Suprapubic skin (tissue), 4 donors: ENCODE measurements around the gene KLHL26. TPM values are rescaled to one million over a fixed set of nuclear protein-coding genes. Genes with fewer than 3 reads are reported as not detected.

ENCODE experiments used
- DNase-seq, 2 donors: peaks; one replicate each; pipeline ENCODE4 v3.0.0-alpha.2; 2019; ENCODE audit warnings: low spot score in 2 of 2
- H3K27ac ChIP-seq: fragments of 200-600 bp; sonication (generic); one replicate; pipeline ENCODE4 v1.5.1; 2019
- H3K27me3 ChIP-seq: fragments of 200-600 bp; sonication (generic); one replicate; pipeline ENCODE4 v1.5.1; 2019
- H3K36me3 ChIP-seq: fragments of 200-600 bp; sonication (generic); one replicate; pipeline ENCODE4 v1.5.1; 2019
- H3K4me1 ChIP-seq: fragments of 200-600 bp; sonication (generic); one replicate; pipeline ENCODE4 v1.5.1; 2019
- H3K4me3 ChIP-seq: fragments of 200-600 bp; sonication (generic); one replicate; pipeline ENCODE4 v1.5.1; 2019; ENCODE audit warnings: mild to moderate bottlenecking
- H3K9me3 ChIP-seq: fragments of 200-600 bp; sonication (generic); one replicate; pipeline ENCODE4 v1.5.1; 2019
- EP300 ChIP-seq: sonication (generic); formaldehyde crosslinking; IDR thresholded peaks from one replicate; pipeline ENCODE4 v1.6.1; 2017; ENCODE audit warnings: antibody characterized with exemption
- POLR2A ChIP-seq, 2 donors: fragments of 450-650 bp; IDR thresholded peaks; one replicate each; pipeline ENCODE4 v1.6.1; 2017; ENCODE audit warnings: antibody characterized with exemption in 2 of 2, mild to moderate bottlenecking in 2 of 2, moderate library complexity in 2 of 2
- POLR2AphosphoS5 ChIP-seq, 3 donors: sonication (generic); formaldehyde crosslinking; IDR thresholded peaks; one replicate each; pipeline ENCODE4 v1.6.1; 2017; ENCODE audit warnings: antibody characterized with exemption in 3 of 3
- WGBS: methylation state at CpG from one replicate; pipeline ENCODE4 v1.1.5; 2018; 5-methylcytosine and 5-hydroxymethylcytosine counted together
- total RNA-seq, 4 donors: library from RNA; depleted of rRNA; stranded (reverse); fragments of >200 nt; gene quantifications; one replicate each; pipeline ENCODE4 v1.1.0, GENCODE V29; 2016
- TF ChIP-seq, protein P1 (sequence below), 2 donors: fragments of 200-600 bp in 1 of 2; fragments of 450-650 bp in 1 of 2; sonication (generic) in 1 of 2; IDR thresholded peaks; one replicate each; pipeline ENCODE4 v1.5.1; 2016 to 2019; ENCODE audit warnings: antibody characterized with exemption in 2 of 2, mild to moderate bottlenecking in 1 of 2, moderate library complexity in 1 of 2

KLHL26 gene
- total RNA-seq: 10 to 100 TPM in 2 of 4 donors, 1 to 10 TPM in 2; 6.9 to 26.5 (median 11.5) TPM

GRCh38 chr19:18636969-18637629 is at the start of gene KLHL26:
TSS of gene KLHL26 (plus strand) at chr19:18637028. CDS start at chr19:18637055, 27 bp downstream.
- Histone ChIP-seq H3K9me3 (no peaks in the 10 kb centered on the region), H3K36me3 (no peaks in the 10 kb centered on the region), H3K27ac (peak within 1 kb of the TSS; percentile 83), H3K4me1 (peaks cover 36% of the 10 kb centered on the region), H3K4me3 (peak within 1 kb of the TSS; percentile 79), H3K27me3 (no peaks in the 10 kb centered on the region)
- TF ChIP-seq, protein P1, sequence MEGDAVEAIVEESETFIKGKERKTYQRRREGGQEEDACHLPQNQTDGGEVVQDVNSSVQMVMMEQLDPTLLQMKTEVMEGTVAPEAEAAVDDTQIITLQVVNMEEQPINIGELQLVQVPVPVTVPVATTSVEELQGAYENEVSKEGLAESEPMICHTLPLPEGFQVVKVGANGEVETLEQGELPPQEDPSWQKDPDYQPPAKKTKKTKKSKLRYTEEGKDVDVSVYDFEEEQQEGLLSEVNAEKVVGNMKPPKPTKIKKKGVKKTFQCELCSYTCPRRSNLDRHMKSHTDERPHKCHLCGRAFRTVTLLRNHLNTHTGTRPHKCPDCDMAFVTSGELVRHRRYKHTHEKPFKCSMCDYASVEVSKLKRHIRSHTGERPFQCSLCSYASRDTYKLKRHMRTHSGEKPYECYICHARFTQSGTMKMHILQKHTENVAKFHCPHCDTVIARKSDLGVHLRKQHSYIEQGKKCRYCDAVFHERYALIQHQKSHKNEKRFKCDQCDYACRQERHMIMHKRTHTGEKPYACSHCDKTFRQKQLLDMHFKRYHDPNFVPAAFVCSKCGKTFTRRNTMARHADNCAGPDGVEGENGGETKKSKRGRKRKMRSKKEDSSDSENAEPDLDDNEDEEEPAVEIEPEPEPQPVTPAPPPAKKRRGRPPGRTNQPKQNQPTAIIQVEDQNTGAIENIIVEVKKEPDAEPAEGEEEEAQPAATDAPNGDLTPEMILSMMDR (IDR thresholded peaks at IDR 0.05): no peak
- TF ChIP-seq POLR2AphosphoS5 (IDR thresholded peaks at IDR 0.05): peak in 1 of 3 donors; percentile 23
- DNase-seq: no peak
- WGBS: 17% methylated on average over 8 of the region's 47 CpGs

- no peak overlapping the region for H3K4me3 ChIP-seq
- no peak for TF ChIP-seq EP300
- TF ChIP-seq POLR2AphosphoS5 (IDR thresholded peaks at IDR 0.05): no peak
- no peak for TF ChIP-seq POLR2A (IDR thresholded peaks at IDR 0.05)
- 91% methylated on average over 12 of the region's 12 CpGs for WGBS
- peaks cover 11% of the 10 kb centered on the region for H3K36me3 ChIP-seq
- no peaks in the 10 kb centered on the region for H3K9me3 ChIP-seq
- H3K27ac ChIP-seq: peak overlapping the region; percentile 80
- no peaks in the 10 kb centered on the region for H3K27me3 ChIP-seq
- no peak for DNase-seq
- H3K4me1 ChIP-seq: peaks cover 35% of the 10 kb centered on the region
Observed at GRCh38 chr19:18587561-18587960, 49.3 kb upstream of the KLHL26 start.

- peaks cover 11% of the 10 kb centered on the region for H3K36me3 ChIP-seq
- H3K27ac ChIP-seq: peak overlapping the region; percentile 80
- peaks cover 35% of the 10 kb centered on the region for H3K4me1 ChIP-seq
- H3K27me3 ChIP-seq: no peaks in the 10 kb centered on the region
- TF ChIP-seq POLR2AphosphoS5 (IDR thresholded peaks at IDR 0.05) (no peak), POLR2A (IDR thresholded peaks at IDR 0.05) (no peak), EP300 (no peak)
- TF ChIP-seq, protein P1 (IDR thresholded peaks at IDR 0.05): no peak
- WGBS: 26% methylated on average over 14 of the region's 16 CpGs
- H3K4me3 ChIP-seq: peak overlapping the region; percentile 87
- DNase-seq: no peak
- no peaks in the 10 kb centered on the region for H3K9me3 ChIP-seq
Observed at GRCh38 chr19:18587962-18588610, 48.7 kb upstream of the KLHL26 start.

DNA sequence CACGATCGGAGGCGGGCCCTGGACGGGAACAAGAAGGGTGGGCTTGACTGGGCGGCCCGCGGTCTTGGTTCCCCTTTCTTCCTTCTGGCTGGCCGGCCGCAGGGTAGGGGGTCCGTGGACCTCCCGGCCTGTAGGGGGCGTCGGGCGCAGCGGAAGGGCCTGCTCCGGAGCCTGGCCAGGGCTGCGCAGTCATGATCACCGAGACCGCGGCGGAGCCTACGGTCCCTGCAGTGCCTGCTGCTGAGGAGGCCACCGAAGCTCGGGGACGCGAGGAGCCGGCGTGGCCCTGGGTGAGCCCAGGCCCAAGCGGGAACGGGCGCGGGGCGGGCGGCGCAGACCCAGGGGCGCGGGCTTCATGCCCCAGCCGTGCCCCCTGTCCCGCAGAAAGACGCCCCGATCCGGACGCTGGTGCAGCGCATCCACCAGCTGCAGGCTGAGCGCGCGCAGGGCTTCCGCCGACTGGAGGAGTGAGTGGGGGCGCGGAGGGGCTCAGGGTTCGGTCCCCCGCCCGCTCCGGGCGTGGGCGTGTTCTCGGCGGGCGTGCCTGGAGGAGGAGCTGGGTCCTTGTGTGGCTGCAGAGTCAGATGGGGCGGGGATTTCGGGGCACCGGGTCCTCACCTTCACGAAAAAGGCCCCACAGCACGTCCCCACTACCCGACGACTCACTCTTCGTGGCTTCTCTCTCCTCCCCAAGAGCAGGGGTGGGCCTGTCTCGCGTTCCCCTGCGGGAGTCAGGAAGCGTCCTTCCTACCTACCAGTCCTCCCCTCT is 48.0 kb upstream of the KLHL26 start, which contains the start of gene REX1BD:
REX1BD (plus strand) TSS at position 188 of the 769 bp plus-strand sequence; CDS start at position 192, 4 bp downstream.
- Histone ChIP-seq H3K9me3 (no peaks in the 10 kb centered on the region), H3K4me3 (peak within 1 kb of the TSS; percentile 87), H3K27me3 (no peaks in the 10 kb centered on the region), H3K4me1 (peaks cover 41% of the 10 kb centered on the region), H3K27ac (peak within 1 kb of the TSS; percentile 80), H3K36me3 (peaks cover 11% of the 10 kb centered on the region)
- WGBS: 0% methylated on average over 19 of the region's 72 CpGs
- TF ChIP-seq POLR2AphosphoS5 (IDR thresholded peaks at IDR 0.05): peak in 2 of 3 donors; percentile 16 to 62
- TF ChIP-seq EP300: no peak
- TF ChIP-seq, protein P1 (IDR thresholded peaks at IDR 0.05): peak; percentile 49 to 79
- DNase-seq: peak; percentile 92 to 94

DNA sequence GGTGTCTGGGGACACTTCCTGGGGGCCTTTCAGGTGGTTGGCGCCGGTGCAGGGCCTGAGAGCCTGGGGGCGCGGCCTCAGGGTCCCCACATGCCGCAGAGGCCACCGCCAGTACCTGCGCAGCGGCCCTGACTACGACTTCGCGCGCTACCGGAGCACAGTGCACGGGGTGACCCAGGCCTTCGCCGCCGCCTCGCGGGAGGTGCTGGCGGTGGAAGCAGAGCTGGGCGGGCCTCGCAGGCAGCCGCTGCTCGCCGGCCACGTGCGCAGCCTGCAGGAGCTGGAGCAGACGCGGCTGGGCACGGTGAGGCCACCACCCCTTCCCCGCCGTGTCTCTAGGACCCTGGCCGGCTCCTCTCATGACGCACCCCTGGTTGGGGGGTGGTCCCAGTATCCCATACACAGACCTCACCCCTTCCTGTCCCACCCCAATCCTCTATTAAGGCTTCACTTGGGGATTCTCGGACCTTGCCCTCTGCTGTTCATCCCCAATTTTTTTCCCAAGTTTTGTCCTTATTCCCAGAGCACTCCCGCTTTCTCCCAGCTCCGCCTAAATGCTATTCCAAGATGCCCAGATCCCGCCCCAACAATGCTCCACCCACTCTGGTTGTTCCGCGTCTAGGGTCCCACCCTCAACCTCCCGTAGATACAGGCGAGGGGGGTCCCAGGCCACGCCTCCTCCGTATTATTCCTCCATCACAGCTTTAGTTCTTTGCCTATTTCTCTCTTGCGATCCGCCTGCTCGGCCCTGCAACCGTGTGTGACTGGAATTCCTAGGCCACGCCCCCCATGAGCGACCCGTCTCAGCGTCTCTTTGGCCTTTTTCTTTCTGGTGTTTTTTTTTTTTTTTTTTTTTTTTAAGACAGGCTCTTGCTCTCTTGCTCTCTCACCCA is 47.2 kb upstream of the KLHL26 start:
- TF ChIP-seq, protein P1 (IDR thresholded peaks at IDR 0.05): peak; percentile 15 to 29
- TF ChIP-seq POLR2AphosphoS5 (IDR thresholded peaks at IDR 0.05) (peak in 1 of 3 donors; percentile 34), EP300 (no peak), POLR2A (IDR thresholded peaks at IDR 0.05) (no peak)
- peak in 1 of 2 donors; percentile 79 for DNase-seq
- Histone ChIP-seq H3K4me3 (peak overlapping the region; percentile 87), H3K36me3 (peaks cover 11% of the 10 kb centered on the region), H3K4me1 (peaks cover 49% of the 10 kb centered on the region), H3K27ac (peak overlapping the region; percentile 80), H3K27me3 (no peaks in the 10 kb centered on the region), H3K9me3 (no peaks in the 10 kb centered on the region)
- WGBS: 12% methylated on average over 29 of the region's 52 CpGs
